GM21423 (cell line): ENCODE data around the gene ALMS1.
A peak's percentile ranks its signal among the peaks of the same experiment; 100 is the strongest.
"Not testable (repeated sequence)": the region's sequence is repeated elsewhere in the genome, so short reads cannot be mapped to it uniquely, and the experiment has no call there.

Experiments used
- ATAC-seq: cut with Tn5 transposase; IDR thresholded peaks from one replicate; pipeline ENCODE4 v1.9.1; 2021; ENCODE audit warnings: mild to moderate bottlenecking, moderate library complexity; ENCODE audit not compliant: unreplicated experiment

Gene ALMS1

DNA sequence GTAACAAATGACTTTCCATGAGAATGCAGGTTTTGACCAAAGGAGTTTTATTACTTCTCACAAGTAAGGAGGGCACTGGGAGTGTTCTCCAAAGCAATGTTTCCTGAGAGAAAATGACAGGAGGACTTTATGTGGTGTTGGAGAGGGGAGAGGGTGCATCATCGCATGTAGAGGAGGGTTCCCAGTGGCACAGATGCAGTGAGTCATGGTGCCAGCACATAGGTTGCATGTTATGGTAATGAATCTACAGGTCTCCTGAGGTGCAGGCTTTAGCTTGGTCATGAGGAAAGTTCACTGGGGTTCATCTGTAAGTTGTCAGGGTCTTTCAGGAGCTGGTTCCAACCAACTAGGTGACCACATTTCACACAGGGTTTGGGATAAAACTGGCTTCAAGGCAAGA is 226.2 kb downstream of the ALMS1 start:
- no peak for ATAC-seq

DNA sequence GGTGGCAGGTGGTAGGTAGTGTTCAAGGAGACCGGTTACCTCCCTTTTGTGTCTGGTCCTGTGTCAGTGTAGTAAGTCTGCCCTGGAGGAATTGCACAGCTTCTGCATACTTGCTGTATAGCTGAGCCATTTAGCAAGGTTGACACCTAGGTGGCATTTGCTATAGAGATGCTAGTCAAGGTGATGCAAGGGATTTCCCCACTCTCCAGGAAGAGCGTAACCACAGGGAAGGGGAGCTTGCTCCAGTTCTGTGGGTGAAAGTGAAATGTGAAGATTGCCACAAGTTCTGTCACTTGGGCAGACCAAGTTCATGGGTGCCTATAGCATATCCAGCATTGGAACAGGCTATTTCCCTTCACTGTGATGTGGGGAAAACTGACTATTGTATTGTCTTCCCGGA is 228.5 kb downstream of the ALMS1 start:
- ATAC-seq = no peak

DNA sequence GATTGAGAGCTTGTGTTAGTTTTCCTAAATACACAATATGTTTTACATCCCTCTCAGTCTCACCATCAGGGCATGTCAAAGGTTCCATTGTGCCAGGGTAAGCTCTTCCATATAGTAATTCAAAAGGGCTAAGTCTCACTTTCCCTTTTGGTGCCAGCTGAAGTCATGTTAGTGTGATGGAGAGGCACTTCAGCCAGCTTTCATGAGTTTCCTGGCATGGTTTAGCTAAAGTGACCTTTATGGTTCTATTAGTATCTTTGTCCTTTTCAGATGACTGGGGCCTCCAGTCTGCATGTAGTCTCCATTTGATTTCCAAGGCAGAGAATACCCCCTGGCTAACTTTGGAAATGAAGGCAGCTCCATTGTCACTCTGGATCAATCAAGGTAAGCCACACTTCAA is 229.4 kb downstream of the ALMS1 start:
- no peak for ATAC-seq

DNA sequence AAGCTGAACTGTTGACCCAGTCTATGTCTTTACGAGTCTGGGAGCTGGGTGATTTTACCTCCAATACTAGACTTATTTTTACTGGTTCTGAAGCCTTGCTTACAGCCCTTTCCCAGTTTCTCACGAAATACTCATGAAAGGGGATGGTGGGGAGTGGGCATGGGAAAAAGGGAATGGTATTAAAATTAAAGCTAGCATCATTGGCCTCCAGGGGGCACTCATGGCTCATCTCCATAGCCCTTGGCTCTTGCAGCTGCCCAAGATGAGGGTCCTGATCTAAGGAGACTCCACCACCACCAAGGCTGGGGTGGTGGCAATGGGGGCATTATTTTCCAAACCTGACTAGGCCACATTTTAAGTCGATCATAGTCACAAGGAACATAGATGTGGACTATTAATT is 234.3 kb downstream of the ALMS1 start:
- not testable (repeated sequence) for ATAC-seq

DNA sequence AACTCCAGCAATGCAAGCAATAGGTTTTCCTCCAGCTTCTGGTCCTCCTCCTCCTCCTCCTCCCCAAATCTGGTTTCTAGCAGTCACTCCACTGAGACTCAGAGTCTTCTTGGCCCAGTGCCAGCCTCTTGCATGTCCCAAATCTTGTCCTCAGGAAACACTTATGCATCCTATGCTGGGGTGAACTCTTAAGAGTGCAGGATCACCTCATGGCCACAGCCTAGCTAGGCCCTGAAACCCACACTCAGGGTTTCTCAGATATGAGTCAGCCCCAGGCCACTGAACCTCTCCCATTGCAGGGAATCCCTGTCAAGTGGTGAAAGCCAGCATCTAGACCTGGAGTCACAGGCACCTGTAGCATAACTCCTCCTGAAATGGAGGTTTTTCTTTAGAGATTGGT is 238.4 kb downstream of the ALMS1 start:
- not testable (repeated sequence) for ATAC-seq

DNA sequence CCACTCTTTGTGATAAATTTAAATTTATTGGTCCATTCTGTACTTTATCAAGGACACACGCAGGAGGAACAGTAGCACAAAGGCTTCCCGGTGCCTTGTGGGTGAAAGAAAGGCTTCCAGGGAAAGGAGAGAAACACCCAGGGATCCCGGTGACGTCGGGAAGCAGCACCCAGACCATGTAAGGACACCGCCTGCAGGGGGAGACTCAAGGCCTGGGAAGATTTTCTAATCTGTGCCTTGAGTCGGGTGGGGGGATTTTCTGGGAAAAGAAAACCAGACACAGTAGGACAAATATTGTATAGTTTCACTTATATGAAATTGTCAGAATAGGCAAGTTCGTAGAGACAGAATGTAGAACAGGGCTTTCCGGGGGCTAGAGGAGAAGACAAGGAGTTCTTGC is 239.0 kb downstream of the ALMS1 start:
- not testable (repeated sequence) for ATAC-seq

DNA sequence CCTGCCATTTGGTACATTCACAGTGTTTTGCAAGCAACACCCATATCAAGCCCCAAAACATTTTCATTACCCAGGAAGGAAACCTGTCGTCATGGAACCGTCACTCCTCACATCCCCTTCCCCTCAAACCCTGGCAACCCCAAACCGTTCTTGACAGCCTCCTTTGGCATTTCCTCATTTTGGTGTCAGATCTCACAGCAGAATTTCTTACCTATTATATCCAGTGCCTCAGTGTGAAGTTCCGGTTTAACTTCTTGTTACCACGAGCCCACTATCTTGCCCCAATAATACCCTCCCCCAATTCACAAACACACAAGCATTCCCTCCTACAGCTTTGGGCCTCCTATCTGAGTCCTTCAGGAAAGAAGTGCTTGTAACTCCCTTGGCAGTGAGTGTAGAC is 240.6 kb downstream of the ALMS1 start:
- ATAC-seq = not testable (repeated sequence)

DNA sequence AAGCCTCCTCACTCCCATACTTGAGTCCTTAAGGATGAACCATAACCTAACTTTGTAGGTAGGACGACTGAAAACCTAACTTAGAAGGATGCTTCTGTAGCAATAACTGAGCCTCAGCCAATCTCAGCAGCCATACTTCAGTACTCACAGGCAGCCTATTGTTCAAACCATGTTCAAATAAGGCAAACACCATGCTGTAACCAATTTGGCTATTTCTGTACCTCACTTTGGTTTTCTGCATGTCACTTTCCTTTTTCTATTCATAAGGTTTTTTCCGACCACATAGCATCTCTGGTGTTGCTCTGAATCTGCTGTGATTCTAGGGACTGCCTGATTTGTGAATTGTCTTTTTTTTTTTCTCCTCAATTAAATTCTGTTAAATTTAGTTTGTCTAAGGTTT is 242.9 kb downstream of the ALMS1 start:
- not testable (repeated sequence) for ATAC-seq

DNA sequence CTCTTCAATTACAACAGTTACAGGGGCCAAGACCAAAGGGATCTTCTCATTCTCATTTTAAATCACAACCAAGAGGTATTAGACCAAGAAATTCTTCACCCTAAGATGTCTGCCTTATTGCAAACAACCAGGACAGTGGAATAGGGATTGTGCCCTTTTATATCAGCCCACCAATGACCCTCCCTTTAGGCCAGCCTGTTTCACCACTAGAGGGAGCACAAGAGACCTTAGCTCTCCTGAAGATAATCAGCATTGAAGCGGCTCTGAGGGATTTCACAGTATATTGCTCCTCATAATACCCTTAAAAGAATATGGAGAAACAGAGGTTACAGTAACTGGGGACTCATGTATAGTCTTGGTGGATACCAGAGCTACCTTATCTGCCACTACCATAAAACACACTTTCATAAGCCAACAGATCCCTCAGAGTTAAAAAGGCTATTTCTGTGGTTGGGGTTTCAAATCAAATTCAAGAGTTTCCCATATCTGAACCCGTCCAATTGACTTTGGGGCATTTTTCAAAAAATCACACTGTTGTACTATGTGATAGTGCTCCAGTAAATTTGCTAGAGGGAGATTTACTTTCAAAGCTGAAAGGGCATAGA is 245.1 kb downstream of the ALMS1 start:
- ATAC-seq = peak; percentile 62

DNA sequence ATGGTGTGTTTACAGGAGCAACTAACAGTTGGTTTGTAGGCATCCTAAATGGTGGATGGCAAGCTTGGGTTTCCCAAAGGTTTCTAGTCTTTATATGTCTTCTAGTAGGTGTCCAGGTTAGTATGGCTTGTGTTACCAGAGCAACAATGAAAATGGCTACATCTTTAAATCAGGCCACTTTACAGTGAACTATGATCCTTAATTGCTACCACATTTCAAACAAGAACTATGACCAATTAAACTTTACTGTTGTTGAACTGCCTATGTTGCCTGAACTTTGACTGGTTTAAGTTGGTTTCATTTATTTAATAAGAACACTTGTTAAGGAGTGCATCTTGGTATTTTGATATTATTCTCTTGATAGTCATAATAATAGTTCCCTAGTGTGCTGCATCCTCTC is 251.3 kb downstream of the ALMS1 start:
- ATAC-seq = not testable (repeated sequence)

DNA sequence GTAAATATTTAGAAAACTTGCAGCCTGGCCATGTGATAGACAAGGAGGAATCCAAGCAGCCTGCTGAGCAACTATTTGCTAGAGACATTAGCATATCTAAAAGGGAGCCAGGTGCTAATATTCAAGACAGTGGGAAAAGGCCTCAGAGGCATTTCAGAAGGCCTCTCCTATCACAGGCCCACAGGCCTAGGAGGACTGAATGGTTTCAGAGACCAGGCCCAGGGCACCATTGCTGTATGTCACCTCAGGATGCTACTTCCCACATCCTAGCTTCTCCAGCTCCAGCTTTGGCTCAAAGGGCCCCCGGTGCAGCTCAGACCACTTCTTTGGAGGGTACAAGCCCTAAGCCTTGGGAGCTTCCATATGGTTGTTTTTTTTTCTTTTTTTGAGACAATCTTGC is 252.8 kb downstream of the ALMS1 start:
- ATAC-seq = no peak

DNA sequence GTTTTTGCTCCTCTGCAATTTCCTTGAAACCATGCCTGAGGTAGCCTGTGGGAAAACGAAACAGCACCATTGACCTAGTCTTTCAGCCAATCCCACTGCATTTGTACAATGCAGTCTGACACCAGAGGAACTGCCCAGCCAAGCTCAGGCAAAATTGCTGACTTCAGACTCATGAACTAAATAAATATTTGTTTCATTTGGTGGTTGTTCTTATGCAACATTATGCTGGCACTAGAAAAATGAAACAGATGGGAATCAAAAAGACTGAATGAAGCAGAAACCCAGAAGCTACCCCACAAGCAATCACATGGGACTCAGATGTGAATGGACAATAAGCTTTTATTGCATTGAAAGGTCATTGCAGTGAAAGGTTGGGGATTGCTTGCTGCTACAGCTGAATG is 254.9 kb downstream of the ALMS1 start:
- ATAC-seq = no peak

DNA sequence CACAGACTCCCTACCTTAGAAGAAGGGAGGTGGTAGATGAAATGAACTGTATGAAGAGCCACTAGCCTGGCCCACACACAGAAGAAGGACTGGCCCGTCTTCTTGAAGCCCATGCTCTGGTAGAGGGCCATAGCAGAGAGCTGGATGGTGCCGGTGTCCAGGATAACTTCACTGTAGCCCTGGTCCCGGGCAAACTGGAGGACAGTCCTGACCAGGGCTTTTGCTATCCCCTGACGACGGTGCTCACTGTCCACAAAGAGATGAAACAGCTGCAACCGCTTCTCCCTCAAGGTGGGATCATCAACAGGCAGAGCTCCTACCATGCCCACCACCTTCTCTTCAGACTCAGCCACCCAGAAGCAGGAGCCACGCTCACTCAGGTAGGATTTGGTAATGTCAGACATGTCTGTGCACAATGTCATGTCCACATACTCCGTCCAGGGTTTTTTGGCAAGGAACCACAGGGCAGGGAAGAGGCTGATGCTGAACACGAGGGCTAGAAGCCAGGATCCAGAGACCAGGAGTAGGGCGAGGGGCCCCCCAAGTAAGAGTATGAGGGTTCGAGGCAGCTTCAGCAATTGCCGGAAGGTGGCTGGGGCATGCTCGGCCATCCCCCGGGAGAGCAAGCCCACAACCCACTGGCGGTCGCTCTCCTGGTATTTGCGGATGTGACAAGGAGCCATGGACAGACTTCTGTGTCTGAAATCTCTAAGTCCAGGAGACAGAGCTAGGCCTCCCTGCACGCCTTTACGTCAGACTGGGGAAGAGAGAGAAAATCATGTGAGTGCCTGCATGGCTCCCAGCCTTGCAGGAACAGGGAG is 255.5 kb downstream of the ALMS1 start:
- ATAC-seq = no peak

DNA sequence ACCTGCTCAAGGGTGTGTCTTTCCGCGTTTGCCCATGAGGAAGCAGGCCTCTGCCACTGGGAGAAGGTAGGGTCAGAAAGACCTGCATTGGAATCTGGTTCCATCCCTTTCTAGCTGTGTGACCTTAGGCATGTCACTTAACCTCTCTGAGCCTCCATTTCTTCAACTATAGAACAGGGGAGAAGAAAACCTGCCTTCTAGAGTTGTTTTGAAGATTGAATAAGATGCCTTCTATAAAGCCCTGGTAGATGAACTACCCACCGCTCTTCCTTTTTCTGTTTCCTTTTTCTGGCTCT is 256.1 kb downstream of the ALMS1 start:
- no peak for ATAC-seq

DNA sequence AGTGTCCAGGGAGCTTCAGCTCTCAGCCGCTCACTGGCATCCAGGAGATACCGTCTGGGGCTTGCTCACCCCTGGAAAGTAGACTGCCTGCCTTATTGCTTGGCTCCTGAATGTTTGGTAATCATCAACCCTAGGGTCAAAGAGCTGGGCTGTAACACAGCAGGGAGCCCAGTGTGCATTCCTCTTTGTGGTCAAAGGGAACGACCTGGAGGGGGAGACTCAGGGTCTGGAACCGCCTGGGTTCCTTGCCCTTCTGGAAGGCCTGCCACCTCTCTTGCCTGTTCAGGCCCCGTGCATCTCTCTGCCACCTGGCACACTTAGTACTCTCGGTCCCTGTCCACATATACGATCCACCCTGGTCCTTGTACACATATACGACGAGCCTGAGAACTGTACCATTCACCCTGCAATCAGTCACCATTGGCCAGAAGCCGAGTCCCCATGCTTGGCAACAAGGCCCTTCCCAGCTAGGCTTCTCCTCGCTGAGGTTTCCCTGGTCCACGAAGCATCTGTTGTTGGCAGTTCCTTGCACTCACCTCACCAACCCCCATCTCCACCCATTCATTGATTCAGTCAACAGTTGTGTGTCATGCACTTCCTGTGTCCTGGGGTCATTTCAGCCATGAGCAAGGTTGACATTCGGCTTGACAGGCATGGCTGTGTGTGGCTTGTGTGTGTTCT is 256.8 kb downstream of the ALMS1 start, which contains the start of gene NAT8:
Gene NAT8 (minus strand): TSS at position 85 of the 681 bp plus-strand sequence. CDS start 794 bp downstream, outside the sequence.
- ATAC-seq = no peak

DNA sequence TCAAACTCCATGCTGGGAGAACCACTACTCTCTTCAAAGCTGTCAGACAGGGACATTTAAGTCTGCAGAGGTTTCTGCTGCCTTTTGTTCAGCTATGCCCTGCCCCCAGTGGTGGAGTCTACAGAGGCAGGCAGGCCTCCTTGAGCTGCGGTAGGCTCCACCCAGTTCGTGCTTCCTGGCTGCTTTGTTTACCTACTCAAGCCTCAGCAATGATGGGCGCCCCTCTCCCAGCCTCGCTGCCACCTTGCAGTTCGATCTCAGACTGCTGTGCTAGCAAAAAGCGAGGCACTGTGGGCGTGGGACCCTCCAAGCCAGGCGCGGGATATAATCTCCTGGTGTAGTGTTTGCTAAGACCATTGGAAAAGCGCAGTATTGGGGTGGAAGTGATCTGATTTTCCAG is 262.1 kb downstream of the ALMS1 start:
- not testable (repeated sequence) for ATAC-seq

DNA sequence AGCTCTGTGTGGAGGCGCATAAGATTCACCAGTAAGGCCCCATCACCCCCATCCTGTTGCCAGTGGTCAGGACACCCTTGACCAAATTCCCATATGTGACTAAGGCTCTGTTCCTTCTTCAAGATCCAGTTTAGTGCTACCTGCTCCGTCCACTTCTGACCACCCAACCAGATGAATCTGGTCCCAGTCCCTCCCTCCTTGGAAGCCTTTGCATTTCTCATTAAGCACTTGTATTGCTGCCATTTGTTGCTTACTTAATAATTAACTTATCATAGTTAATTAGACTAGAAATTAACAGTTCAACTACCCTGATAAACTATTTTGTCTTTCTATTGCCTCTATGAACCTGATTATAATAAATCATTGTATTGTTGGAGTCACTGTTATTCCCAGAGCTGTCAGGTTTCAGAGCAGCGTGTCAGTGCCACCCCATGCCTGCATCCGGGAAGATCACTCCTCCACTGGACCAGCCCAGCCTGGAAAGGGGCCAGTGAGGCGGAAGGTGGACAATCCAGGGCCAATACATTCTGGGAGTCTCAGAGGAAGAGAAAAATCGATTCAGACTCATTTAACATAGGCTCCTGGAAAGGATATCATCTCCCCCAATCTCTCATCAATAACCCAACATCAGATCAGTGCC is 266.1 kb downstream of the ALMS1 start:
- ATAC-seq = no peak

DNA sequence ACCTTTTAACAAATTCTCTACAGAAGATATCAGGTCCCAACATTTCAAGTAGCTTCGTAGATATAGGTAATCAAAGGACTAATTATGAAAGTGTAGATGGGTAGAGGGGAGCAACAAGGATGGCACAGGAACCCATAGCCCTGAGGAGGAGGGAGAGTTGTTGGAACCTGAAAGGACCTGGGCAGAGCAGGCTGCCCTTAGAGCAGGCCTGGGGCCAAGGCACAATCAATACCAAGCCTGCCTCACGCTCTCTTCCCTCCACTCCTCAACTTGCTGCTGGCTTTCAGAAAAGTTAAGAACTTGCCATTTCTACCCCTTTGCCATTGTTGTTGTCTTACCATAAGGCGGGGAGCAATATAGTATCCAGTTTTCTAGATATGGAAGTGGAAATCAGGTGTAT is 266.7 kb downstream of the ALMS1 start:
- ATAC-seq = no peak

DNA sequence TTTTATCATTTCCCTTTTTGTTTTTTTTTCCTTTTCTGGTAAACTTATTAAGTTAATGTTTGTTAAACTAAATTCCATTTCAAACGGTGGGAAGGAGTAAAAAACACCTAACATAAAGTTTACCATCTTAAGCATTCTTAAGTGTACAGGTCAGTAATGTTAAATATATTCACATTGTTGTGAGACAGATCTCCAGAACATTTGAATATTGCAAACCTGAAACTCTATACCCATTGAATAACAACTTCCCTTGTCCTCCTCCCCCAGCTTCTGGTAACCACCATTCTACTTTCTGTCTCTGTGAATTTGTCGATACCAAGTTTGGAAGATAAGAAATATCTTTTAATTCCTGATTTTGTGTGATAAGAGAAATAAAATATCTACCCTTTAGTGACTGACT is 268.5 kb downstream of the ALMS1 start:
- ATAC-seq = no peak
